ENCODE results near the gene YPEL1. TPM values are rescaled to one million over a fixed set of nuclear protein-coding genes. Genes with fewer than 3 reads are reported as not detected.
"Not testable (repeated sequence)": the region's sequence is repeated elsewhere in the genome, so short reads cannot be mapped to it uniquely, and the experiment has no call there.

YPEL1 gene
- total RNA-seq, 2 donors from 2014 or later, result 4.6 to 5.3 TPM

DNA sequence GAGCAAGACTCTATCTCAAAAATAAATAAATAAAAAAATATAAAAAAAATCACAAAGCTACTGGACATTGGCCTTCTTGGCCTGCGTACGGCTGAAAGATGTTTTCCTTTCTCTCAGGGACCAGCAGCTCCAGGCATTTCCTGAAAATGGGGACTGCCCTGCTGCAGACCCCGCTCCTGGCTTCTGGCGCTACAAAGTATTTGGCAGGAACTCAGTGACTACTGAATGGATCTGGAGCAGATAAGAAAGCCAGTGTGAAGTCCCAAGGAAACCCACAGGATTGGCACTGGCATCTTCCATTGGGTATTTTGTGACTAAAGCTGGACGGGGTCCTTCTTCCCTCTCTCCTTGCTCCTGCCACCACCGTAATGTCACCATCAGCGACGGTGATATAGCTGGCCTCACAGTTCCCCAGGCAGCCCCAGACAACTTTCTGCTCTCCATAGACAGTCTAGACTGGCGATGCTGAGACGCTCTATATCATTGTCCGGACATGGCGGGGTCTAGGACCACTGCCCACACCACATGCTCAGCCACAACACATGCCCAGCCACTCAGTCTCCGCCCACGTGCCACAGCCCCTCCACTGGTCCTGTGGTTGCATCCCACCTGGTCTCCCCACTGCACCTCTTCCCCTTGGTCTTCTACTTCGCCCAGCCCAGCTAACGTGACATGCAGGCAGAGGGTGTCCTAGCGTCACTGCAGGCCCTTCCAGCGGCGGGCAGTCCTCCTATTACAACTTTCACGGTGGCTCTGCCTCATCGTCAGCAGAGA lies 22.7 kb upstream of the YPEL1 start:
- no peak for DNase-seq
- intact Hi-C loops (cut with DNase I), result no loop called here
- ATAC-seq, result no peak

DNA sequence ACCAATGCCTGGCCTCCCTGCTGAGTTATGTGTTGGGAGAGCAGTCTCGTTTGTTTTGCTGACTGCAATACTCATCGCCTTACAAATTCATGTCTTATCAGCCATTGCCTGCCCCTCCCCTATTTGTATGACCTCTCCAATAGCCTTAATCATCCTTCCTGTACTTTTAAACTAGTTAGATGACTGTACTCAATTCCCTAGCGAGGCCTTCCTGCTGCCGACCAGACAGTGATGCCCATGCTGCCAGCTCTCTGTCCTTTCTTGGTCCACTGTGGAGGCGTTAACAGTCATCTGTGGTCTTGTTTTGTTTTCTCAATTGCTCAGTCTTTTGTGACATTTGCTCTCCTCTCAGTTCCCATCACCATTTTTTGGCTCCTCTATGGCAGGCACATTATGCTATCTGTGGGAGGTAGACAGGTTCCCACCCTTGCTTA lies 20.3 kb upstream of the YPEL1 start:
- no peak for DNase-seq
- intact Hi-C loops (cut with DNase I), result no loop called here
- ATAC-seq, result peak; percentile 5 to 65

DNA sequence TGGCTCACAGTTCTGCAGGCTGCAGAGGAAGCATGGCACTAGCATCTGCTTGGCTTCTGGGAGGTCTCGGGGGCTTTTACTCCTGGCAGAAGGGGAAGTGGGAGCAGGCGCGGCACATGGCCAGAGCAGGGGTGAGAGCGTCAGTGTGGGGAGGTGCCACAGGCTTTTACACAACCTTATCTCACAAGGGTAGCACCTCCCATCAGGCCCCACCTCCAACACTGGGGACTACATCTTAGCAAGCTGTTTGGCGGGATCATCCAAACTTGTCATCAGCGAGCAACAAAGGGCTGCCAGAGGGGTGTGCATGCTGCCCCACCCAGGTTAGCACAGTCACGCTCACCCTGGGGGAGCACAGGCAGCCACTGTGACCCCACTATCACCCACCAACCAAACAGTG lies 18.9 kb upstream of the YPEL1 start:
- ATAC-seq (peak; percentile 81 to 83), DNase-seq (peak; percentile 57)
- intact Hi-C loops (cut with DNase I), result no loop called here

DNA sequence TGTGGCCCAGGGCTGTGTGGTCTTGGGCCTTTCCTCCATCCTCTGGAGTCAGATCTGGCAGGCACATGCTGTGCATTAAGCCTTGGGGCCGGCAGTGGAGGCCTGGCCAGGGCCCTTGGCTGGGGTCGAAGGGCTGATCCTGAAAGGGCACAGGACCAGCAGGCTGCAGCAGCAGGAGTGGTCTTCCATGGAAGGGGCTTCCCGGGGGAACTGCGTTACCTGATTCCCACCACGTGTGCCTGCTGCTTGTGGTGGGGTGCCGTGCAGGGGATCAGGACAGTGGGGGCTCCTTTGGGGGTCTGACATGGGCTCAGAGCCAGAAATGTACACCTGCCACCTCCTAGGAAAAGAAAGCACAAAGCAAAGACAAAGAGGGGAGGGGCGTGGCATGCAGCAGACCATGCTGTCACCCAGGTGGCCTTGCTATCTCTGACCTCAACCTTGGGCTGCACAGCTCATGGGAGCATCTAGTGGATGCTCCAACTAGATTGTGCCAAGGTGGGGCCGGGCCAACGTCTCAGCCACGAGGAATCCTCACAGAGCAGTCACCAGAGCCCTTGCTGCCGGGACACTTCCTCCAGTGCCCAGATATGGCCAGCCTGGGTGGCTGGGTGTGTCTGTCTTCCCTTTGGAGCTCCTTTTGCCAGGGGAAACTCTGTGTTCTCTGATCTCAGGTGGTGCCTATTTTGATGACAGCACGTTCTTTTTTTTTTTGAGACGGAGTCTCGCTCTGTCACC lies 17.9 kb upstream of the YPEL1 start:
- DNase-seq (no peak), ATAC-seq (peak in 1 of 2 donors; percentile 46)
- intact Hi-C loops (cut with DNase I), result no loop called here

DNA sequence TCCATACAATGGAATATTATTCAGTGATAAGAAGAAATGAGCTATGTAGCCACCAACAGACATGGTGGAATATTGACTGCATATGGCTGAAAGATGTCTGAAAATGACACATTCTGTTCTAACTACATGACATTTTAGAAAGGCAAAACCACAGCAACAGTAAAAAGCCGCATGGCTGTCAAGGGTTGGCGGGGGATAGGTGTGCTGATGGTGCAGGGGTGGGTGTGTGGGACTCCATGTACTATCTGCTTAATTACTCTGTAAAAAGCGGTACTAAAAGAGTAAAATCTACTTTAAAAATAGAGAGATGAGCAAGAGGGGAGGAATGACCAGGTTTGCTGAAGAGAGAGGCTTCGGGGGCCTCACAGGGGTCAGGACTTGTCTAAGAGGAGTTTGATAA lies 16.7 kb upstream of the YPEL1 start:
- no peak for DNase-seq
- no peak for ATAC-seq
- intact Hi-C loops (cut with DNase I), result no loop called here

DNA sequence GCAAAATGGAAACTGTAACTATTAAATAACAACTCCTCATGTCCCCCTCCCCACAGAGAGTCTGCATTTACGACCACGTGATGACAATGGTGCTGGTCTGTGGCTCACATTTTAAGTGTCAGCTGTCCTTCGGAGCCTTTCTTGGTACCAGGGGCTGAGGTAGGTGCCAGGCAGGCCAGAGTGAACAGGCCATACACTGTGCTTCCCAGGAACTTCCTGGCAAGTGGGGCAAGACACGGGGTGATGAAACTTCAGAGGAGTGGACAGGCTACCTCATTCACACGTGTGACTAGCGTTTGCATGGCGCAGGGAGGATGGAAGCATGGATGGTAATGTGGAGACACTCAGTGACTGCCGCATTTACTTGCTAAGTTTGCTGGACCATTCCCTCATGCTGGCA lies 10.4 kb upstream of the YPEL1 start:
- ATAC-seq (no peak), DNase-seq (no peak)
- intact Hi-C loops (cut with DNase I), result no loop called here

DNA sequence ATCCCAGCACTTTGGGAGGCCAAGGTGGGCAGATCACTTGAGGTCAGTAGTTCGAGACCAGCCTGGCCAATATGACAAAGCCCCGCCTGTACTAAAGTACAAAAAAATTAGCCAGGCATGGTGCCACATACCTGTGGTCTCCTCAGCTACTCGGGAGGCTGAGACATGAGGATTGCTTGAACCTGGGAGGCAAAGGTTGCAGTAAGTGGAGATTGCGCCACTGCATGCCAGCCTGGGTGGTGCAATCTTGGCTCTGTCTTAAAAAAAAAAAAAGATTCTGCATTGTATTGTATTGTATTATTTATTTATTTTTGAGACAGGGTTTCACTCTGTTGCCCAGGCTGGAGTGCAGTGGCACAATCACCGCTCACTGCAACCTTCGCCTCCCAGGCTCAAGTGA lies 9.3 kb upstream of the YPEL1 start:
- intact Hi-C loops (cut with DNase I); ATAC-seq; DNase-seq: not testable (repeated sequence)

DNA sequence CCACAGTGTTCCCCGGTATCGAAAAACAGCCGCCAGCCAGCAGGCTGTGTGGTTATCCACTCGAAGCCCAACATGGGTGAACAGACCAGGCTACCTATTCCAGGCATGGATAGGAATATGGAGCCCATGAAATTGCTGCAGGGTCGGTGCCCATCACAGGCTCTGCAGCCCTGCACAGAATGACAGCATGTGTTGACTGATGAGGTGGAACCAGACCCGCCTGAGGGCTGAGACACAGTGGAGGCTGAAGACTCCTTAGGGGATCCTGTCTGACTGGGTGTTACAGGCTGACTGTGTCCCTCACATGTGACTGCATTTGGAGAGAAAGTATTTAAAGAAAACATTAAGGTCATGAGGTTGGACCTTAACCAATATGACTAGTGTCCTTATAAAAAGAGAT lies 6.2 kb upstream of the YPEL1 start:
- no peak for DNase-seq
- intact Hi-C loops (cut with DNase I), result no loop called here
- ATAC-seq, result no peak

DNA sequence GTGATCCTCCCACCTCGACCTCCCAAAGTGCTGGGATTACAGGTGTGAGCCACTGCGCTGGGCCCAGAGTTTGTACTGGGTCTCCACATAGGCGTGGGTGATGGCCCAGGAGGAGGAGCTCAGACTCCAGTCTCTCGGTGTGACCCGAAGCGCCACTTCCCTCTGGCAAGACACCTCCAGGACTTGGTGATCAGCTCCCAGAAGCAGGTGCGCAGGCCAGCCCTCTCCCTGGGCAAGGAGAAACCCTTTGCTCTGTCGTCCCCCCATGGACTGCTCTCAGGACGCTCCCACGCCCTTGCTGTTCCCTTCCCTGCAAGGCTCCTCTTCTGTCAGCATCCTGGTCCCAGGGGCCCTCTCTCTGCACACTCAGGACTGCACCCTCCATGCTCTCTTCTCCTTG lies 5.5 kb upstream of the YPEL1 start:
- DNase-seq (no peak), ATAC-seq (no peak)
- intact Hi-C loops (cut with DNase I), result no loop called here

DNA sequence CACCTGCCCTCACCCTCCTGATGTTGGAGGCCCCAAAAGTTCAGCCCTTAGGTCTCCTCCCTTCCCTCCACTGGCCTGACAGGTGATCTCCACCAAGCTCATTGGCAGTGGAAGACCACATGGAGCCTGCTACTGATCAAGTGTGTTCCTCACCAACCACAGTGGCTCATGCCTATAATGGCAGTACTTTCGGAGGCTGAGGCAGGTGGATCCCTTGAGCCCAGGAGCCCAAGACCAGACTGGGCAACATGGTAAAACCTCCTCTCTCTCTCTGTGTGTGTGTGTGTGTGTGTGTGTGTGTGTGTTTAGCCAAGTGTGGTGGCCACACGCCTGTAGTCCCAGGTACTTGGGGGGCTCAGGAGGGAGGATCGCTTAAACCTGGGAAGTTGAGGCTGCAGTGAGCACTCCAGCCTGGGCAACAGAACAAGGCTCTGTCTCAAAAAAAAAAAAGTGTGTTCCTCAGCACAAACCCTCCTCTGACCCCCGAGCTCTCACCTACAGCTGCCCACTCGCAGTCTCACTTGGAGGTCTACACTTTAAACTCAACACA lies 4.3 kb upstream of the YPEL1 start:
- no peak for ATAC-seq
- intact Hi-C loops (cut with DNase I), result no loop called here

DNA sequence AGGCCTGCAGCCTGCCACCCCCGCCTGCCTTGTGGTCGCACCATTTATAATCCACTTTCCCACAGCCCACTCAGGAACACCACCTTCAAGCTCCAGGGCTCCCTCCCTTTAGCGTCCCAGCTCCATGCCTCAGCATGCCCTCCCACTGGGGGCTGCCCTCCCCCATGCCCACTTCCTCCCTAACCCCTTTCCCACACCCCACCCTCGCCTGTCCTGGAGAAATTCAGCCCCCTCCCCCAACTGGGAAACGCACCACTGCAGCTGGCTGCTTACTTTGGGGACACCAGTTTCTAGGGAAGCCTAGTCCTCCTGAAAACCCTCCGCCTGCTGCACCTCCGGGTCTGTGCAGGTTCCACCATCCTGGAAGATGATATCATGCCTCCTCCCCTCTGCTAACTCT lies 3.4 kb upstream of the YPEL1 start:
- no peak for ATAC-seq
- intact Hi-C loops (cut with DNase I), result no loop called here

More for the DNA sequence above, 4.3 kb upstream of the YPEL1 start:
- no peak for DNase-seq

DNA sequence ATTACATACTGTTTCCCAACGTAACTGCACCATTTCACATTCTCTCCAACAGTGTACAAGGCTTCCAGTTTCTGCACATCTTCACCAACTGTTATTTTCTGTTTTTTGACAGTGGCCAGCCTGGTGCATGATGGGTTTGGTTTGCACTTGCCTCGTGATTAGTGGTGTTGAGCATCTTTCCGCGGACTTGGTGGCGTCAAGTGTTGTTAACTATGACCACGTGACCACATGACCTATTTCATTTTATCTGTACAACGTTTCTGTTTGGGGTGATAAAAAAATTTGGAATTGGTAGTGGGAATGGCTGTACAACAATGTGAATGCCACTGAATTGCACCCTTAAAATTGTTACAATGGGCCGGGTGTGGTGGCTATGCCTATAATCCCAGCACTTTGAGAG lies 2.5 kb upstream of the YPEL1 start:
- ATAC-seq, result no peak
- DNase-seq, result no peak
- intact Hi-C loops (cut with DNase I), result no loop called here

More for the DNA sequence above, 3.4 kb upstream of the YPEL1 start:
- DNase-seq, result no peak

DNA sequence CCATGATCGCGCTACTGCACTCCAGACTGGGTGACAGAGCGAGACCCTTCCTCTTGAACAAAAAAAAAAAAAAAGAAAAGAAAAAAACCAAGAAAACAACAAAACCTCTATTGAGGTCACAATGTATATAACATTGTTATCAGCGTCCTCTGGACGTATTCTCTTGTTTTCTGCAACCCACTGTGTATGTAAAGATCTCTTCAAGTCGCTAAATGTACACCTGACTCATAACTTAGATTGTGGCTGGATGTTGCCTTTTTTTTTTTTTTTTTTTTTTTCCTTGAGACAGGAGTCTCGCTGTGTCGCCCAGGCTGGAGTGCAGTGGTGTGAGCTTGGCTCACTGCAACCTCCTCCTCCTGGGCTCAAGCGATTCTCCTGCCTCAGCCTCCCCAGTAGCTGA lies 1.4 kb upstream of the YPEL1 start:
- intact Hi-C loops (cut with DNase I), result no loop called here
- ATAC-seq, result no peak
- DNase-seq, result no peak

DNA sequence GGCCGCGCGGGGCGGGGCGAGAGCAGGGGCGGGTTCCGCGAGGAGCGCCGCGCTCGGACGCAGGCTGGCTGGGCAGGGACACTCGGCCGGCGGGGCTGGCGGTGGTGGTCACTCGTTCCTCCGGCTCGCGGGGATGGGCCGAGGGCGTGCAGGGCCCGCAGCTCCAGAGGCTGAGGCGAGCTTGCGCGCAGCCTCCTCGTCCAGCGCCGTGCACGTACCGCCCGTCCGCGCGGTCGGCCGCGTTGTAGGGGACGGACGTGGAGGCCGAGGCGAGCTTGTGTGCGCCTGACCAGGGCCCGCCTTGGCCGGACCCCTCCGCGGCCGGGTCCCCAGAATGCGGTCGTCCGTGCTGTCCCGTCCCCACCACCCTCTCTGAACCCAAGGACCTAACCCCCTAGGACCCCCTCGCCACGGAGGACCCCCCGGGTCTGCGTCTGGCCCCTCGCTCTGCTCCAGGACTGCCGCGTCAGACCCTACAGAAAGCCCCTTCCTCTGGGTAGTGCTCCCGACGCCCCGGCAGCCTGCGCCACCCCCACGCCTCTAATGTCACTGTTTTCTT lies 569 bp upstream of the YPEL1 start:
- intact Hi-C loops (cut with DNase I), result no loop called here
- ATAC-seq, result no peak
- no peak for DNase-seq

DNA sequence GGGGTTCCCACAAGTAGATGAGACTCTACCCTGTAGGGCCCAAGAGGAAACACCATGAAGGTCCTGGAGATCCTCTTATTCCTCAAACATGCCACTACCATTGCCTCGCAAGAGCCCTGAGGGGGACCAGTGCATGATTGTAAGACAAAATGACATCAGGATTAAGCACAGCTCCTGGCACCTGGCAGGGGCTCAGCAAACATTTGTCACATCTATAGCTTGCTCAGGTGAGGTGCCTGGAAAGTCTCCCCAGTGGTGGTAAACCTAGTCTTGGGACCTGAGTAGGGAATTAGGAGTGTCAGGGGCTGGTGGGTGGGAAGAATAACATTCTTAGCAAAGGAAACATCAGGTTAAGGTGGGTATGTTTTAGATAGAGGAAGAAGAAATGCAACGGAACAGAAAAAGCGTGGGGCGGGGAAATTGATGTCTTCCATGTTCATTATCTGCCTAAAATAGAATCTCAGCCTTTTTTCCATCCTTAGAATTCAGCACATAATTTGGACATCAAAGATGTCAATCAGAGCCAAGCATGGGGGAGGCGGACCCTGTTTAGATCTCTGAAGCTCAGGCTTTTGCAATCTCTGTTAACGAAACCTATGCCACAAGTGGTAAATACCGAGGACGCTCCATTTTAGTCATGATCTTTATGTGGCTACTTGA lies 924 bp downstream of the YPEL1 start:
- ATAC-seq, result no peak
- no peak for DNase-seq
- intact Hi-C loops (cut with DNase I), result no loop called here

DNA sequence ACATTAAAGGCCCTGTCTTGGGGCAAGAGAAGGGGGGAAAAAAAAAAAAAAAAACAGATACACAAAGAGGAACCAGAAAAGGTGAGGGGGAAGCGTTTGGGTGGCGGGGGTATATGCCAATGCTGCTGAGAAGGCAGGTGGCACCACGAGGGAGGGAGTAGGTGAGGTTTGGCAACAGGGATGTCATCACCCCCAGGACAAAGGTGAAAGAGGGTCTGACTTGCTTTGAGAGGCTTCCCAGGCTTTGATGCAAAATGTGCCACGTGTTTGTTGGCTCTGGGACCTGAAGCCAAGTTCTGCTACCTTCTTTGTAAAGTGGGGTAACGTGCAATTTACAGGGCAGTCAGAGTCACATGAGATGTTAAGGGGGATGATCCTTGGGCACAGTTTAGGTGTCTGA lies 4.1 kb downstream of the YPEL1 start:
- DNase-seq (no peak), ATAC-seq (no peak)

DNA sequence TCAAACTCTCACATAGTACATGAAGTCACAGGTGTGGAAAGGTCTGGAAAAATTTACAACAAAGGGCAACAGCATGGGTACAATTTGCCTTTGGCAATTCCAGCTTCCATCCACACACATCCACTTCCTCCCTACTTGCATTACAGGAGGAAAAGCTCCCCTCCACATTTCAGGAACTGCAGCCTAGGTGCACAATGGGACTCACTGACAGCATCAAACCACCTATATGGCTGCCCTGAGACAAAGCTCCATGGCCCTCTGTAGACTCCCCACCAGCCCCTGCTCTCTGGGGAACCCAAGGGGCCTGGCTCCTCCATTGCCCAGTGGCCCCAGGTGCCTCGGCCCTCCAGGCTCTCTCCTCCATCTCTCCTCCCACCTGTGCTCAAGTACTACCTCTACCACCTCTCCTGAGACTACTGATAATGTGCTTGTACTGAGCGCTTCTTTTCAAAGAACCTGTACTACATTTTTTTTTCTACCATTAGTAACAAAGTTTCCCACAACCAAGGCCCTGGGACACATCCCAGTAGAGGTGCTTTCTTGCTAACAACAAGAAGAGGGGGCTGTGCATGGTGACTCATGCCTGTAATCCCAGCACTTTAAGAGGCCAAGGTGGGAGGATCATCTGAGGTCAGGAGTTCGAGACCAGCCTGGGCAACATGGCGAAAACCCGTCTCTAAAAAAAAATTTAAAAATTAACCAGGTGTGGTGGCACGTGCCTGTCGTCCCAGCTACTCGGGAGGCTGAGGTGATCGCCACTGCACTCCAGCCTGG lies 4.9 kb downstream of the YPEL1 start:
- DNase-seq, result no peak
- ATAC-seq, result no peak
- intact Hi-C loops (cut with DNase I), result no loop called here

More for the DNA sequence above, 4.1 kb downstream of the YPEL1 start:
- intact Hi-C loops (cut with DNase I), result no loop called here

DNA sequence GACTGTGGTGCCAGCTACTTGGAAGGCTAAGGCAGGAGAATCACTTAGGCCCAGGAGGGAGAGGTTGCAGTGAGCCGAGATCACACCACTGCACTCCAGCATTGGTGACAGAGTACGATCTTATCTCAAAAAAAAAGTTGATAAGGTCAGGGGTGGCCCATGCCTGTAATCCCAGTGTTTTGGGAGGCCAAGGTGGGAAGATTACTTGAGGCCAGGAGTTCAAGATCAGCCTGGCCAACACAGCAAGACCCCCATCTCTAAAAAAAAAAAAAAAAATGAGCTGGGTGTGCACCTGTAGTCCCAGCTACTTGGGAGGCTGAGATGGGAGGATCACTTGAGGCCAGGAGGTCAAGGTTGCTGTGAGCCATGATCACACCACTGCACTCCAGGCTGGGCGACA lies 6.4 kb downstream of the YPEL1 start:
- intact Hi-C loops (cut with DNase I); ATAC-seq; DNase-seq: not testable (repeated sequence)

DNA sequence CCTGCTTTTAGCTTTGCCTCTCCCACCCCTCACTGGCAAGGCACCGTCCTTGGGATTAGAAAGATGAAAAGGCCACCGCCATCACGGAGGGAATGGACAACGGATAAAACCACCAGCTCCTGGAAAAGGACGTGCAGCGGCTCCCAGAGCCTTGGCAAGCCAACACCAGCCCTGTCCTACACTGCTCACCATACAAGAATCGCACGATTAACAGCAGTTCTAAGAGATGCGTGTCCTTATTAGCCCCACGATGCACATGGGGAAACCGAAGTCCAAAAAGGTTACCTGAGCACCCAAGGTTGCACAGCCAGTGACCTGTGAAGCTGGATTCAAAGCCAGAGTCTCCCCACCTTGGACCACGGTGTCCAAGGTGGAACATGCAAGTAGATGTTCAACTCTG lies 7.3 kb downstream of the YPEL1 start:
- intact Hi-C loops (cut with DNase I), result no loop called here
- no peak for ATAC-seq
- no peak for DNase-seq
